Neutrophil (primary cell): ENCODE results near the gene NTNG1.
"Not testable (repeated sequence)": the region's sequence is repeated elsewhere in the genome, so short reads cannot be mapped to it uniquely, and the experiment has no call there.

ENCODE experiments used
- H3K27ac ChIP-seq: fragments of 200-600 bp; sonication (generic); 2 replicates; pipeline ENCODE4 v1.5.1; 2016; ENCODE audit warnings: mild to moderate bottlenecking, moderate library complexity
- H3K27me3 ChIP-seq: fragments of 200-600 bp; sonication (generic); 2 replicates; pipeline ENCODE4 v1.6.0; 2016; ENCODE audit warnings: mild to moderate bottlenecking
- H3K36me3 ChIP-seq: fragments of 200-600 bp; sonication (generic); 2 replicates; pipeline ENCODE4 v1.5.1; 2017
- H3K4me1 ChIP-seq, 2 experiments: fragments of 200-600 bp in 1 of 2; sonication (generic) in 1 of 2; 1 replicate in 1 of 2; 2 replicates in 1 of 2; pipeline versions ENCODE4 v1.5.1 to v1.6.1; 2013 to 2016; ENCODE audit warnings: low read depth in 1 of 2, low read length in 1 of 2, mild to moderate bottlenecking in 1 of 2, moderate library complexity in 1 of 2; ENCODE audit not compliant: control insufficient read depth in 1 of 2, insufficient read depth in 1 of 2
- H3K4me3 ChIP-seq, 2 experiments: fragments of 200-600 bp in 1 of 2; sonication (generic) in 1 of 2; 1 replicate in 1 of 2; 2 replicates in 1 of 2; pipeline ENCODE4 v1.5.1; 2013 to 2016; ENCODE audit warnings: low read depth in 1 of 2, low read length in 1 of 2, mild to moderate bottlenecking in 1 of 2, moderate library complexity in 1 of 2
- H3K9me3 ChIP-seq: fragments of 200-600 bp; sonication (generic); 2 replicates; pipeline ENCODE4 v1.5.1; 2016
- CTCF ChIP-seq: fragments of 200-600 bp; sonication (generic); IDR thresholded peaks from 2 replicates; pipeline ENCODE4 v1.5.1; 2016; ENCODE audit warnings: antibody characterized with exemption

The NTNG1 gene

DNA sequence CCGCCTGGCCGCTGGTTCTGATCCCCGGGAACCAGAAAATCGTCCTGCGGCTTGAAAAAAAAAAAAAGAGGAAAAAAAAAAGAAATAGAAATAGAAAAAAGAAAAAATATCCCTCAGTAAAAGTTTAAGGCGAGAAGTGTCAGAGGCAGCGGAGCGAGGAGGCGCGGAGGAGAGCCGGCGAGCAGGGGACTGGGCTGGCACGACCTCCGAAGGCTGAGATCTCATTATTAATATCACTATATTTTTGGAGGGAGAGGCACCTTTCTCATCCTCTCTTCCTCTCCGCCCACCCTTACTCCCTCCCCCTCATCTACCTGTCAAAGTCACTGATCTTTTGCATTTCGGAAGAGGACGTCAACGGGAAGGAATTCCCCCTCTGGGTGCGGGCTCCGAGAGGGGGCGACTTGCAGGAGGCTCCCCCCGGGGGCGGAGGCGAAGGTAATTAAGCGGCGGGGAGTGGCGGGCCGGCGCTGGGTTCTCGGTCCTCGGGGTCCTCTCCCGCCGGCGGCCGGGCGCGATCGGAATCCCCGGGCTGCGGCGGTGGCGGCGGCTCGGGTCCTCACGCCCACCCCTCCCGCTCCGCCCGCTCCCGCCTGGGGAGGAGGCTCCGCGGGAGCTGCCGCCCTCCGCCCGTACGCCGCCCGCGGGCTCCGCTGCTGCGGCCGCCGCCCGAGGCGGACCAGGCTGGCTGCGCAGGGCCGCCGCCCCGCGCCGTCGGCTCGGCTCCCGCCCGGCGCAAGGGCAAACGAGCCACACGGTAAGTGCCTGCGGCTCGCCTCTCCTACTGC, at the start of gene NTNG1:
NTNG1 (plus strand) TSS at position 337 of the 788 bp plus-strand sequence.
- Histone ChIP-seq H3K27ac (no peak within 1 kb of the TSS), H3K4me3 (no peak within 1 kb of the TSS), H3K27me3 (peaks cover 95% of the 10 kb centered on the region), H3K4me1 (peaks cover 0 to 4% of the 10 kb centered on the region in 2 experiments), H3K9me3 (no peaks in the 10 kb centered on the region), H3K36me3 (no peaks in the 10 kb centered on the region)
- TF ChIP-seq CTCF = no peak

DNA sequence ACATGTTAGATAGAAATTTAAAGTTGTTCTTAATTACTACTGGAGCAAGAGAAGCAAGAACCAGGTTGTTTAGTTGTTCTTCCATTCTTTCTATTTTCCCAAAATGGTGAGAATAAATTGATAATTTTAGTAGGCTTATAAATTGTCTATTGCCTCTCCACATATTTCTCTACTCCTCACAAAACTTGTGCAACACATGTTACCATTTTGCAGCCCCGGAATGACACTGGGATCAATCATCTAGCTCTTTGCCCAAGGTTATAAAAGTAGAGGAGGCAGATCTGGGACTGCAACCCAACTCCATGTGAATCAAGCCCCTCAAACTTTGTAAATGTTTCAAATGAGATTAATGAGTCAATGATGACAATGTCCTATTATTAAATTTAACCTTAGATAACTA, 49.4 kb upstream of the NTNG1 start:
- H3K4me3 ChIP-seq = no peak overlapping the region
- H3K4me1 ChIP-seq = no peaks in the 10 kb centered on the region
- H3K27ac ChIP-seq = no peak overlapping the region
- no peaks in the 10 kb centered on the region for H3K9me3 ChIP-seq
- no peaks in the 10 kb centered on the region for H3K36me3 ChIP-seq
- no peaks in the 10 kb centered on the region for H3K27me3 ChIP-seq
- no peak for TF ChIP-seq CTCF

DNA sequence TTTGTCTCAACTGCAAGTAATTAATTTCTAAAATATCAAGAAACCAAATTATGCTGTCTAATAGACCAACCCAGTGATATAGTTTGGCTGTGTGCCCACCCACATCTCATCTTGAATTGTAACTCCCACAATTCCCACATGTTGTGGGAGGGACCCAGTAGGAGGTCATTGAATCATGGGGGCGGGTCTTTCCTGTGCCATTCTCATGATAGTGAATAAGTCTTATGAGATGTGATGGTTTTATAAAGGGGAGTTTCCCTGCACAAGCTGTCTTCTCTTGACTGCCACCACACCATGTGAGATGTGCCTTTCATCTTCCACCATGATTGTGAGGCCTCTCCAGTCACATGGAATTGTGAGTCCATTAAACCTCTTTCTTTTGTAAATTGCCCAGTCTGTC, 47.4 kb upstream of the NTNG1 start:
- not testable (repeated sequence) for H3K27ac ChIP-seq, H3K4me3 ChIP-seq, H3K36me3 ChIP-seq, H3K4me1 ChIP-seq, H3K27me3 ChIP-seq, H3K9me3 ChIP-seq

GRCh38 chr1:107095647-107096046, 45.2 kb upstream of the NTNG1 start:
- H3K27ac ChIP-seq = no peak overlapping the region
- H3K4me3 ChIP-seq = no peak overlapping the region
- no peak for TF ChIP-seq CTCF
- H3K9me3 ChIP-seq = no peaks in the 10 kb centered on the region
- H3K36me3 ChIP-seq = no peaks in the 10 kb centered on the region
- no peaks in the 10 kb centered on the region for H3K4me1 ChIP-seq
- H3K27me3 ChIP-seq = no peaks in the 10 kb centered on the region

DNA sequence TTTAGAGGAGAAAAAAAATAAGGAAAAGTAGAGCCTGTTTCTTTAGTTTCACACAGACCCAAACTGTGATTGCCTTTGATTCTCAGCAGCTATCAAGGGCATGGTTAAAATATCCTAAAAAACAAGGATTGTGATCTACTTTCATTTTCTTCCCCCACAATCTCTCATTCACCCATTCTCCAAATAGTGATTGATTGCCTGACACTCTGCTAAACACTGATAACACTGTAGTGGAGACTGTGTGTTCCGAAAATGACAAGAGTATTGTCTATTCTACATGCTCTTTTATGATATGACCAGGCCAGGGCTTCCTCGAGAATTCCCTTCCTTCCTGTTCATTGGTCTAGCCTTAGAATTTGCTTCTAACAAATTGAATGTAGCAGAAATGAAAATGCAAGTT, 44.1 kb upstream of the NTNG1 start:
- H3K4me1 ChIP-seq = no peaks in the 10 kb centered on the region
- H3K4me3 ChIP-seq = no peak overlapping the region
- H3K36me3 ChIP-seq = no peaks in the 10 kb centered on the region
- H3K27ac ChIP-seq = no peak overlapping the region
- no peaks in the 10 kb centered on the region for H3K27me3 ChIP-seq
- no peak for TF ChIP-seq CTCF
- H3K9me3 ChIP-seq = no peaks in the 10 kb centered on the region

GRCh38 chr1:107098961-107099360, 41.9 kb upstream of the NTNG1 start:
- Histone ChIP-seq H3K4me3 (no peak overlapping the region), H3K4me1 (no peaks in the 10 kb centered on the region)
- TF ChIP-seq CTCF = no peak

More at GRCh38 chr1:107098961-107099360, 41.9 kb upstream of the NTNG1 start:
- H3K9me3 ChIP-seq = no peaks in the 10 kb centered on the region
- H3K36me3 ChIP-seq = no peaks in the 10 kb centered on the region
- H3K27ac ChIP-seq = no peak overlapping the region
- no peaks in the 10 kb centered on the region for H3K27me3 ChIP-seq
